DOHH2 (cell line): Measurements from ENCODE around the gene PDGFC.

ENCODE experiments used
- EZH2phosphoT487 ChIP-seq: fragments of 200-600 bp; sonication (generic); IDR thresholded peaks from 2 replicates; pipeline ENCODE4 v1.6.1; 2017; ENCODE audit warnings: borderline replicate concordance, mild to moderate bottlenecking, antibody characterized with exemption, low read length, moderate library complexity, mixed read lengths
- TF ChIP-seq, protein P1 (sequence below): fragments of 200-600 bp; sonication (generic); IDR thresholded peaks from one replicate; pipeline ENCODE4 v1.5.1; 2014; ENCODE audit warnings: antibody characterized with exemption, mild to moderate bottlenecking, low read depth, low read length; ENCODE audit not compliant: poor library complexity, severe bottlenecking

DNA sequence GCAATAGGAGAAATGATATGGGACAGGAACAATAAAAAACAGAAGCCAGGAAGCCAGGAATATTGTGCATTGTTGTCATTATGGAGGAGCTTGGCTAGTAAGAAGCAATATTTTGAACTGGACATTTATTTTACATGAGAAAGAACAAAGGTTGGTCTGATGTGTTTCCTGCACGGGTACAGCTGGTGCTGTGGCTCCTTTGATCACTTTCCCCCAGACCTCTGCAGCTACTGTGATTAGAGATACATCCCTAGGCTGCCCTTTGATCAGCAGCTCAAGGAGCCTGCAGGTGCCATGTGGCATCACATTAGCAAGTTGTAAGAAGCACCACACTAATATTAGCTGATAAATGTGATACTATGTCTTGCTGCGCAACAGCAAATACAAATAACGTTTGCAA, 2.5 kb downstream of the PDGFC start:
- TF ChIP-seq, protein P1, sequence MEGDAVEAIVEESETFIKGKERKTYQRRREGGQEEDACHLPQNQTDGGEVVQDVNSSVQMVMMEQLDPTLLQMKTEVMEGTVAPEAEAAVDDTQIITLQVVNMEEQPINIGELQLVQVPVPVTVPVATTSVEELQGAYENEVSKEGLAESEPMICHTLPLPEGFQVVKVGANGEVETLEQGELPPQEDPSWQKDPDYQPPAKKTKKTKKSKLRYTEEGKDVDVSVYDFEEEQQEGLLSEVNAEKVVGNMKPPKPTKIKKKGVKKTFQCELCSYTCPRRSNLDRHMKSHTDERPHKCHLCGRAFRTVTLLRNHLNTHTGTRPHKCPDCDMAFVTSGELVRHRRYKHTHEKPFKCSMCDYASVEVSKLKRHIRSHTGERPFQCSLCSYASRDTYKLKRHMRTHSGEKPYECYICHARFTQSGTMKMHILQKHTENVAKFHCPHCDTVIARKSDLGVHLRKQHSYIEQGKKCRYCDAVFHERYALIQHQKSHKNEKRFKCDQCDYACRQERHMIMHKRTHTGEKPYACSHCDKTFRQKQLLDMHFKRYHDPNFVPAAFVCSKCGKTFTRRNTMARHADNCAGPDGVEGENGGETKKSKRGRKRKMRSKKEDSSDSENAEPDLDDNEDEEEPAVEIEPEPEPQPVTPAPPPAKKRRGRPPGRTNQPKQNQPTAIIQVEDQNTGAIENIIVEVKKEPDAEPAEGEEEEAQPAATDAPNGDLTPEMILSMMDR = no peak
- no peak for TF ChIP-seq EZH2phosphoT487
